HPDE6-E6E7 (cell line): ENCODE results near the gene LAIR2.
"Not testable (repeated sequence)": the region's sequence is repeated elsewhere in the genome, so short reads cannot be mapped to it uniquely, and the experiment has no call there.

ENCODE experiments used
- DNase-seq: peaks from one replicate; pipeline ENCODE4 v3.0.0; 2011; ENCODE audit warnings: missing footprints; ENCODE audit errors: extremely low spot score

The LAIR2 gene

DNA sequence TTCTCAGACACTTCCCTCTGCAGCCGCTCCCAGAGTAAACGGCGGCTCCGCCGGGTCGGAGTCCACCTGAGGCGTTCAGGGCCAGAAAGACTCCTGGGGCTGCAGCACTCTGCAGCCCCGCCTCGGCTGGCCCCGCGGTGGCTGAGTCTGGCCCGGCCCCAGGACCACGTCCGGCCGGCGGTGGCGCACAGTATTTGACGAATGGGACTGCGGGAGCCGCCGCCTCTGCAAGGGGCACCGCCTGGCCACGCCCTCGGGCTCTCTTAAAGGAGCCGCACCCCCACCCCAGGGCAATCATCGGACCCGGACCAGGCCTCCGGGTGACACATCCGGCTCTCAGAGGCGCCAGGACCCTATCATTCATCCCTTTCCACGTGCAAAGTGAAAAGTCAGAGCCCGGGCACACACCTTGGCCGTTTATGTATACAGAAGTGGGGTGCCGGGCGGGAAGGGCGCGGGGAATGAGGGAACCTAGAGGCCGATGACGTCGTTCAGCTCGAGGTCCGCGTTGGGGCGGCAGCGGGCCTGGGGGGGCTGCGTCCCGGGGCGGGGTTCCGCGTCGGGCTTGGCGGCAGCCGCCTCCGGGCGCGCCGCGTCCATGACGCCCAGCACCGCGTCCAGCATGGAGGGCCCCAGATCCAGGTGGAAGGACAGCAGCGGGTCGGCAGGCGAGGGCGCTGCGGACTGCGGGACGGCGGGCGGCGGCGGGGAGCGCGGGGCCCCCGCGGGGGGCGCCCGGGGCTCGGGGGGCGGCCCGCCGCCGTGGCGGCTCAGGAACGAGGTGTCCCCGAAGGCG lies 37.8 kb upstream of the LAIR2 start:
- DNase-seq = no peak

DNA sequence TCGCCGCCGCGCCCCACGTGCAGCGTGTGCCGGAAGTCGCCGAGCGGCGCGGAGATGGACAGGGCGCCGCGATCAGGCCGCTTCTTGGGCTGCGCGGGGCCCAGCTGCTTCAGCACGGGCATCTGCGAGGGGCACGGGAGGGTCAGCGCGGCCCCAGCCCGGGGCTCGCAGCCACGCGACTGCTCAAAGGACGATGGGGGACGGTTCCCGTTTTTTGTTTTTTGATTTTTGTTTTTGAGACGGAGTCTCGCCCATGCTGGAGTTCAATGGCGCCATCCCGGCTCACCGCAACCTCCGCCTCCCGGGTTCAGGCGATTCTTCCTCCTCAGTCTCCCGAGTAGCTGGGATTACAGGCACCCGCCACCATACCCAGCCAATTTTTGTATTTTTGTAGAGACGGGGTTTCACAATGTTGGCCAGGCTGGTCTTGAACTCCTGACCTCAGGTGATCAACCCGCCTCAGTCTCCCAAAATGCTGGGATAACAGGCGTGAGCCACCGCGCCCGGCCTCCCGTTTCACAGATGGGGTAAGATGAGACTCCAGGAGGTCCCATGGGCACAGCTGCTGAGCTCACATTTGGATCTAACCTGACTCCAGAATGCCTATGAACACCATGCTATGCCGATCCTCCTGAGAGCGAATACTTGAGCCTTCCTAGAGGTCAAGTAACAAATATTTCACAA lies 37.1 kb upstream of the LAIR2 start:
- no peak for DNase-seq

DNA sequence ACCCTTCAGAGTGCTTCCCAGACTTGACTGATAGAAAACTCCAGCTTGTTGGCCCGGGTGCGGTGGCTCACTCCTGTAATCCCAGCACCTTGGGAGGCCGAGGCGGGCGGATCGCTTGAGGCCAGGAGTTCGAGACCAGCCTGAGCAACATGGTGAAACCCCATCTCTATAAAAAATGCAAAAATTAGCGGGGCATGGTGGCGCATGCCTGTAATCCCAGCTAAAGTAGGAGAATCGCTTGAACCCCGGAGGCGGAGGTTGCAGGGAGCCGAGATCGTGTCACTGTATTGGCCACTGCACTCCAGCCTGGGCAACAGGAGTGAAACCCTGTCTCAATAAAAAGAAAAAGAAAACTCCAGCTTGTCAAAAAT lies 36.5 kb upstream of the LAIR2 start:
- DNase-seq = not testable (repeated sequence)

DNA sequence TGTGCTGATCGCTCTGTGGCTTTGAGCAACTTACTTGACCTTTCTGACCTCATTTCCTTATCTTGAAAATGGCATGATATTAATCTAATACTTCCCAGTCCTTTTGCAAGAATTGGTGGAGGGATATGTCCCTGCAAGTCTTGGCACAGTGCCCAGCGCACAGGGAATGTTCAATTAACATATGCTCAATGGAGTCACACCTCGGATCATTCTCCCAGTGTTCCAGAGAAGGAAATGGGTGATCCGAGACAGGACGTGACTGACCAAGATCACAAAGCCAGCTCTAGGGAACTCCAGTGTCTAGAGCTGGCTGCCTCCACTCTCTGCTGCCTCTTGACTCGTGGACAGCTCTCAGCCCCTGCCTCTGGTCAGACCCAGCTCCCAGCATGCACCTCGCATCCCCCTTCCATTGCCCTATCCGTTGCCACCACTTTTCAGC lies 33.1 kb upstream of the LAIR2 start:
- no peak for DNase-seq

DNA sequence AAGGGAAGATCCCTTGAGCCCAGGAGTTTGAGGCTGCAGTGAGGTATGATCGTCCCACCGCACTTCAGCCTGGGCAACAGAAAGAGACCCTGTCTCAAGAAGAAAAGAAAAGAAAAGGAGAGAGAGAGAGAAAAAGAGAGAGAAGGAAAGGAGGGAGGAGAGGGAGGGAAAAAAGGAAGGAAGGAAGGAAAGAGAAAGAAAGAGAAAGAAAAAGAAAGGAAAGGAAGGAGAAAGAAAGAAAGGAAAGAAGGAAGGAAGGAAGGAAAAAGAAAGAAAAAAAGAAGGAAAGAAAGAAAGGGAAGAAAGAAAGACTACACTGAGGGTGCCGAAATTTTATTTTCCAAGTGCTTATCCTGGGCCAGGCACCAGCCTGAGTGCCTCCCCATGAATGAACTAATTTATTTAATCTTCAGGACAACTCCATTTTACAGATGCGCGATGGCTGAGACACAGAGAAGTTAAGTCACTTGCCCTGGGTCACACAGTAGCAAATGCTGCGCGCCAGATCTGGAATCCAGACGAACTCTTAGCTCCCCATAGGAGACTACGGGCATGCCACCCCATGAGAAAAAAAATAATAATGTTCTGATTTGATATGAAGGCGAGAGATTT lies 32.2 kb upstream of the LAIR2 start:
- DNase-seq = no peak

DNA sequence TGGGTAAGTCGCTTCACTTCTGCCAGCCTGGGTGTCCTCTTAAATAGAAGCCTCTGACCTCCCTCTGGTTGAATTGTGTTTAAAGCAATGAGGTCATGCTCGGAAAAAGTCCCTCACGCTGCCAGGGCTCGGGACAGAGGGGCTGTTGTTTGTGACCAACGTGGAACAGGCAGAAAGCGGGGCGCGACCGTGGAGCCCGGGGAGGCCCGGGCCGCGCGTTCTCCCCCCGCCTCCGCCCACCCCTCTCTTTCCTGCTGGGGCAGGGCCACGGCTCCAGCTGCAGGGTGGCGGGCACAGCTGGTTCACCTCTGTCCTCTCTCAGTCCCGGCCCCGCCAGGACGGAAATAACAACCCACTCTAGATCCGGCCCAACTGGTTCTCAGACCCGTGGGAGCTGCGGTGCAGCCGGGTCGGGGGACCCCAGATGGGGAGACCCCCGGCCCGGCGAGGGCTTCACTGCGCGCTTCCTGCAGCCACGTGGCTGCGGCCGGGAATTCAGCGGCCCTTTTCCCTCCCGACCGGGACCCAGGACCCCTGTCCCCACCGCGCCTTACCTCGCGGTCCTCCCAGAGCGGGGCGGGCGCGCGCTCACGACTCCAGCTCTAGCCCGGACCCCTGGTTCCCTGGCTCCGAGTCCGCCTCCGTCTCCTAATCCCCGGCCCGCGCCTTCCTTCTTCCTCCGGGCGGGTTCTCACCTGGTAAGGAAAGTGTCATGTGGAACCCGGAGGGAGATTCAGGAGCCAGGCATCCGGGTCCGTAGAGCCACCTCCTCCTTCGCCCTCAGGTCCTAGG lies 31.4 kb upstream of the LAIR2 start:
- no peak for DNase-seq

DNA sequence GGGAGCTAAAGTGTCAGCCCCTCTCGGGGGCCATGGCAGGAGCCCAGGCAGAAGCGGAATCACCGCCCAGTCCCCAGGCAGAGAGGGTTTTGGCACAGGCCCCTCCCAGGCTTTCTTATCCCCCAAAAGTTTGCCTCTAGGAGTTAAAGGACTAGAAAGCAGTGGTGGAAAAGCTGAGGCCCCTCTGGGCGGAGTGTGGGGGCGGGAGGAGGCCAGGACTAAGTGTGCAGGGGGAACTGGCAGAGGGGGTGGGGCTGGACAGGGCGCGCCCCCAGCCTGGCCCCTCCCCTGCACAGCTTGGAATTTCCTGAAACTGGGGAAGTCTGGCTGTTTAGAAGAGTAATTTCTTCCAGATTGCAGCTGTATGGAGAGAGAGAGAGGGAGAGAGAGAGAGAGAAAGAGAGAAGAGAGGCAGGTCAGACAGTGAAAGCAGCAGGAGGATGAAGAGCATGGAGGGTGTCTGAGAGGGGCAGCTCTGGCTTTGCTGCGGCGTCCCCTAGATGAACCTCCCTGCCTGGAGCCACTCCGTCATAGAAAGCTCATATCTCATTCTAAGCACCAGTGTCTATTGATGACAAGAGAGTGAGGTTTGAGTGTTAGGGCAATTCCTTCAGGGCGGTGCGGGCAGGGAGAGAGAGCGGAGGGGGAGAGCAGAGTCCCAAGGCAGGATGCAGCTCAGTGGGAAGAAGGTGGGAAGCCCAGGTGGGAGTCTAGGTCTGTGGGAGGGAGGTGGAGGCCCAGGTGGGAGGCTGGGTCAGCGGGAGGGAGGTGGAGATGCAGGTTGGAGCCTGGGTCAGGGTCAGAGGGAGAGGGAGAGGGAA lies 29.4 kb upstream of the LAIR2 start, which contains the start of gene CDC42EP5:
TSS of gene CDC42EP5 (minus strand) at position 226 of the 821 bp plus-strand sequence. CDS start 7,749 bp downstream, outside the sequence.
- peak; percentile 35 for DNase-seq

DNA sequence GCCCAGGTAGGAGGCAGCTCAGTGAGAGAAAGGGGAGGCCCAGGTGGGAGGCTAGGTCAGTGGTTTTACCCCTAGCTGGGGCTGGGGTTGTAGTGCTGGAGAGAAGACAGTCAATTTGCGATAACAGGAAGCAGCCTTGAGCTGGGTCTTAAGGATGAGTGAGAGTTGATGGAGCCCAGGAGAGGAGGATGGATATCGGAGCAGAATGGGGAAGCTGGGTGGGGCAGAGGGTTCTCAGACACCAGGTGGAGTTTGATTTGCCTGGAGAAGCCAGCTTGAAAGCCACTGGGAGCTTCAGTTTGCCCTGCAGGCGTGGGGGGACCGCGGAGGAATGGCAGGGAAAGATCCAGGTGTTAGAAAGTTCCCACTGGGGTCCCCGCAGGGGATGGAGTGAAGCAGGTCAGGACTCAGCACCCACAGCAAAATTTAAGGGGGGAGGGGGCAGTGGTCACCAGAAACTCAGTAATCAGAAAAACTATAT lies 28.7 kb upstream of the LAIR2 start:
- no peak for DNase-seq

DNA sequence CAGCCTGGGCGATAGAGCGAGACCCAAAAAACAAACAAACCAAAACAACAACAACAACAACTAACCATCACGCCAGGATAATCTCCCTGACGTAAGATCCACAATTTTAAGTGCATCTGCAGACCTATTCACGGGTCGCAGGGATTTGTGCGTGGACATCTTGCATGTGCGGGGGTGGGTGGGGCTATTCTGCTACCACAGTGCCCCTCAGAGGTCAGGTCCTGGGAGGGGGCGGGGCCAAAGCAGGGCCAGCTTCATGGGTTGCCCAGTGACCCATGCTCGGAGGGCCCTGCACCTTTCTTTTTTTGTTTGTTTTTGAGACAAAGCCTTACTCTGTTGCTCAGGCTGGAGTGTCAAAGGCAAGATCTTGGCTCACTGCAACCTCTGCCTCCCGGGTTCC lies 26.9 kb upstream of the LAIR2 start:
- DNase-seq = no peak

DNA sequence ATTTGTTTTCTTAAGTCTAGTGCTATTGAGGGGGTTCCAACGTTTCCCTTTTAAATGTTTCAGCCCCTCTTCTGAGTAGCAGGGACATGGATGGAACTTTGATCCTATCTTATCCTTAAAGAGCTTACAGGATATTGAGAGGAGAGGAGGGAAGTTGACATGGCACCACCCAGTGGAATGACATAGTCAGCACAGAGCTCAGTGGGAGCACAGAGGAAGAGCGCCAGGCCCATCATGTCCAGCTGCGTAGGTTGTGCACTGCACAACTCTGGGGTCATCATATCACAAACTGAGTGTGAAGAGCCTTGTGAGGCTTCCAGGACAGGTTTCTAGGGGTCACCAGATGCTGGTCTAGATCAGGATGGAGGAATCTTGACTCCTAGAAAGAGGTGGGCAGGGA lies 25.0 kb upstream of the LAIR2 start:
- DNase-seq = no peak

DNA sequence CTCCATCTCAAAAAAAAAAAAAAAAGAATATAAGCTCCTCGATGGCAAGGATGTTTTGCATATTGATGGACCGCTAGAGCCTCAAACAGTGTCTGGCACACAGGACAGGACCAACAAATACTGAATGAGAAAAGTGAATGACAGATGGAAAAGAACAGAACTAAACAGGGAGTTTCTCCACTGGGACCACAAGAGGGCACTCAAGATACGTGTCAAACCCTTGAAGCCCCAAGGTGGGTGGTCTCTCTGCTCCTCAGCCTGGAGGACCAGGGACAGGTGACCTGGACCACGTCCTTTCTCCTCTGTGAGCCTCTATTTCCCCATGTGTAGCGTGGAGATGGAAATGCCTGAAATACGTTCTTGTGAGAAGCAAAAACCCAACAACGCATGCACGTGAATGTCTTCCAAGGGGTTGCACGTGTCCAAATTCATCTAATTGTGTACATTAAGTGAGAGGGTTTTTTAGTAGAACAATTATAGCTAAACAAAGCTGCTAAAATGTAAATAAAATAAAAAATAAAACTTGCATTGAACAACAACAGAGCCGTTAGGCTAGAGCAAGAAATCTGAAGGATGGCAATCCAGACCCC lies 23.9 kb upstream of the LAIR2 start:
- no peak for DNase-seq

DNA sequence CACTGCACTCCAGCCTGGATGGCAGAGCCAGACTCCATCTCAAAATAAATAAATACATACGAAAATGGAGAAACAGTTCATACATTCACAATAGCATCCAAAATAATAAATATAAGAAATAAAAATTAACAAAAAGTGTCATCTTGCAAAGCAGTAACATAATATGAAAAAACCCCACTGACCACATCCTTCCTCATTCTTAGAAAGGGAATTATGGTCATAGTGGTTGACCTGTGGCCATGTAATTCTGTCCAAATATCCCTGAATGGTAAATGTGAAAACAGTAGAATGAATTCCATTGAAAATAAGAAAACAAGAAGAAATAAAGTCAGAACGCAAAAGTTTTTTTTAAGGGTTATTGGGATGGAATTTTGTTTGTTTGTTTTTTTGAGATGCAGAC lies 22.6 kb upstream of the LAIR2 start:
- no peak for DNase-seq

DNA sequence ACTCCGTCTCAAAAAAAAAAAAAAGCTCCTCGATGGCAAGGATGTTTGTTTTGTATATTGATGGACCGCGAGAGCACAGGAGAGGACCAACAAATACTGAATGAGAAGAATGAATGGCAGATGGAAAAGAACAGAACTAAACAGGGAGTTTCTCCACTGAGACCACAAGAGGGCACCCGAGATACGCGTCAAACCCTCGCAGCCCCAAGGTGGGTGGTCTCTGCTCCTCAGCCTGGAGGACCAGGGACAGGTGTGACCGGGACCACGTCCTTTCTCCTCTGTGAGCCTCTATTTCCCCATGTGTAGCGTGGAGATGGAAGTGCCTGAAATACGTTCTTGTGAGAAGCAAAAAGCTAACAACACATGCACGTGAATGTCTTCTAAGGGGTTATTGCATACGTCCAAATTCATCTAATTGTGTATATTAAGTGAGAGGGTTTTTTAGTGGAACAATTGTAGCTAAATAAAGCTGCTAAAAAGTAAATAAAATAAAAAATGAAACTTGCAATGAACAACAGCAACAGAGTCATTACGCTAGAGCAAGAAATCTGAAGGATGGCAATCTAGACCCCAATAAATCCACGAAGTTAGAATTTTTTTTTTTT lies 21.2 kb upstream of the LAIR2 start:
- no peak for DNase-seq

DNA sequence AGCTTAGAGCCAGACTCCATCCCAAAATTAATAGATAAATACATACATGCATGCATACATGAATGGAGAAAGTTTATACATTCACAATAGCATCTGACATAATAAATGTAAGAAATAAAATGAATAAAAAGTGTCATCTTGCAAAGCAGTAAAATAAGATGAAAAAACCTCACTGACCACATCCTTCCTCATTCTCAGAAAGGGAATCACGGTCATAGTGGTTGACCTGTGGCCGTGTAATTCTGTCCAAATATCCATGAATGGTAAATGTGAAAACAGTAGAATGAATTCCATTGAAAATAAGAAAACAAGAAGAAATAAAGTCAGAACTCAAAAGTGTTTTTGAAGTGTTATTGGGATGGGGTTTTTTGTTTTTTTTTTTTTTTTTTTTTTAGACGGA lies 19.7 kb upstream of the LAIR2 start:
- DNase-seq = no peak

DNA sequence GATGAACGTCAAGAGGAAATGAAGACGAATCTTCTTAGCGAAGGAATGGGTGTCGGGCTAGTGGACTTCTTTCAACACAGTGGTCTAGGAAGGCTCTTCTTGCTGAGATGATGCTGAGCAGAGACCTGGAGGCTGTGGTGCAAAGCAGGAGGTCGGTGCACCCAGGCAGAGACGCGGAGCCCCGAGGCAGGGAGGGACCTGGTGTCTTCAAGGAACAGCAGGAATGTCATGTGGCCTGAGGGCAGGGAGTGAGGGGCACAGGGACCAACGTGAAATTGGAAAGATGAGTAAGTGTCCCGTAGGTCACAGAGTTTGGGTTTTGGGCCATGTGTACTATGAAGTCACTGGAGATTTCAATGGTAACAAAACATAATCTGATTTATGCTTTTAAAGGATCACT lies 18.2 kb upstream of the LAIR2 start:
- DNase-seq = no peak

DNA sequence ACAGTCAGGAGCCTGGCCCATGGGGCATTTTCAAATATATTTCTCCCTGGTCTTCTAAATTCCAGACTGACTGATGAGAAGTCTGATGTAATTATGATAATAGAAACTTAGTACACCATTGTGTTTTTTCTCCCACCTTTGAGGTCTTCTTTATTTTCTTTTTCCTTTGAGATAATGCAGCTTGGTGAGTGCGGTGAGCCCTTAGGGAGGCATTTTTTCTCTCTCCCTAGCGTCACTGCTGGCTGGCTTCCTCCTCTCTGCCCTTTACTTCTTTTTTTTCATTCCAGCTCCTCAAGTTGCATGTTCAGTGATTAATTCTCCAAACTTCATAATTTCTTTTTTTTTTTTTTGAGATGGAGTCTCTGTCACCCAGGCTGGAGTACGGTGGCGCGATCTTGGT lies 16.8 kb upstream of the LAIR2 start:
- no peak for DNase-seq

DNA sequence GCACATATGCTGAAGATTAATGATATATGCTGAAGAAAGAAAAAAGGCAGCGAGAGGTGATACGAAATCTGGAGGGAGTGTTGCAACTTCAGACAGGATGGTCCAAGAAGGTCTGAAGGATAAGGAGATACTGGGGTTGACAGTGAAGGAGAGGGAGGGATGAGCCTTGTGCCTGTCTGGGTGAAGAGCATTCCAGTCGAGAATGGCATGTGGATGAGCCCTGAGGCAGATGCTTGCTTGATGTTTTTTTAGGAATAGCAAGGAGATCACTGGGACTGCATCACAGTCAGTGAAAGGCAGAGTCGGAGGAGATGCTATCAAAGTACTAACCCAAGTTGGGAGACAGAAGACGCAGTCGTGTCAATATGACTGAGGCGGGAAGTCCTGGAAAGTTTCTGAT lies 13.3 kb upstream of the LAIR2 start:
- no peak for DNase-seq

DNA sequence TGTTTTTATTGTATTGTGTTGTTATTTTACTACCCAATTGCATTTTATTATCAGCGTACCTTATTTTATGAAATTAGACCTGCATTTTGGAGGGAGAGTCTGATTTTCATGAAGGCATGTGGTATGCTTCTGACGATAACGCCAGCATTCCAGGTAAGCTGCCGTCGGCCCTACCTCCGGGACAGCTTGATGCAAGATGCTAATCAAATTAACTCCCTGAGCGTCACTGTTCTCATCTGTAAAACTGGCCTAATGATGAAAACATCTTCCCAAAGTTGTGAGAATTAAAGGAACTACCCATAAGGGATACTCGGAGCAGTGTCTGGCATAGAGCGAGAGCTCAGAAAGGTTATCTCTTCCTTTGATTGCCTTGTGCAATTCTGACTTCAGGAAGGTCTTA lies 12.9 kb upstream of the LAIR2 start:
- no peak for DNase-seq

DNA sequence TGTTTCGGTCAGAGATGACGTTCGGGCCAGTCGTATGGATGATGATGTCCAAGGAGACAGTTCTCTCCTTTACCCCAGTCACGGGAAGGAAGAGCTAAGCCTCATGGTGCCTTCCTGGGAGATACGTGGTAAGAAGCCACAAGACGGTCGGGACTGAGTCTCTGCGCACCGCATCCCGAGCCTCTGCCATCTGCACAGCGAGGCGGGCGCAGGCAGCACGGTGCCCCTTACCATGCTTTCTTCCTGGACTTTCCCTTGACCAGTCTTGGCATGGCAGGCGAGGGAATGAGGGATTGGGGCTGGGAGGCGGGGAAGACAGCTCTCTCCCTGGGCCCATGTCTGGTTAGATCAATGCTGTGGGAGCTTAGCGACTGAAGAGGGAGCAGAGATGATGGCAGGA lies 10.1 kb upstream of the LAIR2 start:
- no peak for DNase-seq

DNA sequence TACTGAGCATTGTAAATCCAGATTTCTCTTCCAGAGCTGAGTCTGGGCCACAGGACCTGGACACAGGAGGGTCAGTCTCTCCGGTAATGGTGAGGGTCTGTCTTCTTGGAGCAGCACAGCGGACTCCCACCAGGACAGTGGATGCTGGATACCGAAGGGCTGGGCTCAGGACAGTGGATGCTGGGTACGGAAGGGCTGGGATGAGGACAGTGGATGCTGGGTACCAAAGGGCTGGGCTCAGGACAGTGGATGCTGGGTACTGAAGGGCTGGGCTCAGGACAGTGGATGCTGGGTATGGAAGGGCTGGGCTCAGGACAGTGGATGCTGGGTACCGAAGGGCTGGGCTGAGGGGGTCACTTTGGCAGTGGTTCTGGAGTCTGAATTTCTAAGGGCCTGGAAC lies 9.6 kb upstream of the LAIR2 start:
- not testable (repeated sequence) for DNase-seq
